ENCODE results near the gene KRT76.
A peak's percentile ranks its signal among the peaks of the same experiment; 100 is the strongest.

Gene KRT76

GRCh38 chr12:52813885-52814709, 37.0 kb upstream of the KRT76 start, which contains the start of gene KRT4:
KRT4 (minus strand) TSS chr12:52814116; CDS start chr12:52814058, 58 bp downstream.
- DNase-seq, result no peak
- in situ Hi-C loops (cut with MboI; ENCODE audit: low pct_unique_long_range_greater_than_20kb, low sequenced_read_pairs), result no loop called here

- in situ Hi-C loops (cut with MboI; ENCODE audit: low pct_unique_long_range_greater_than_20kb, low sequenced_read_pairs), result no loop called here
- no peak for DNase-seq
These were observed 36.2 kb upstream of the KRT76 start for GRCh38 chr12:52813203-52813819.

- no peak for DNase-seq
- in situ Hi-C loops (cut with MboI; ENCODE audit: low pct_unique_long_range_greater_than_20kb, low sequenced_read_pairs), result no loop called here
These were observed 35.6 kb upstream of the KRT76 start for GRCh38 chr12:52812749-52813148.

GRCh38 chr12:52812073-52812400, 34.9 kb upstream of the KRT76 start:
- in situ Hi-C loops (cut with MboI; ENCODE audit: low pct_unique_long_range_greater_than_20kb, low sequenced_read_pairs), result no loop called here
- no peak for DNase-seq

- in situ Hi-C loops (cut with MboI; ENCODE audit: low pct_unique_long_range_greater_than_20kb, low sequenced_read_pairs), result no loop called here
These were observed 34.3 kb upstream of the KRT76 start for GRCh38 chr12:52811191-52812072.

GRCh38 chr12:52810554-52810953, 33.4 kb upstream of the KRT76 start:
- in situ Hi-C loops (cut with MboI; ENCODE audit: low pct_unique_long_range_greater_than_20kb, low sequenced_read_pairs), result no loop called here

More at GRCh38 chr12:52811191-52812072, 34.3 kb upstream of the KRT76 start:
- DNase-seq, result no peak

GRCh38 chr12:52809166-52809565, 32.0 kb upstream of the KRT76 start:
- DNase-seq, result no peak
- in situ Hi-C loops (cut with MboI; ENCODE audit: low pct_unique_long_range_greater_than_20kb, low sequenced_read_pairs), result no loop called here

More at GRCh38 chr12:52810554-52810953, 33.4 kb upstream of the KRT76 start:
- DNase-seq, result no peak

GRCh38 chr12:52808573-52809160, 31.5 kb upstream of the KRT76 start:
- DNase-seq, result no peak

GRCh38 chr12:52807544-52808470, 30.7 kb upstream of the KRT76 start:
- in situ Hi-C loops (cut with MboI; ENCODE audit: low pct_unique_long_range_greater_than_20kb, low sequenced_read_pairs), result no loop called here
- no peak for DNase-seq

More at GRCh38 chr12:52808573-52809160, 31.5 kb upstream of the KRT76 start:
- in situ Hi-C loops (cut with MboI; ENCODE audit: low pct_unique_long_range_greater_than_20kb, low sequenced_read_pairs), result no loop called here

GRCh38 chr12:52806821-52807543, 29.8 kb upstream of the KRT76 start:
- in situ Hi-C loops (cut with MboI; ENCODE audit: low pct_unique_long_range_greater_than_20kb, low sequenced_read_pairs), result no loop called here
- DNase-seq, result no peak

GRCh38 chr12:52806169-52806811, 29.1 kb upstream of the KRT76 start:
- in situ Hi-C loops (cut with MboI; ENCODE audit: low pct_unique_long_range_greater_than_20kb, low sequenced_read_pairs), result no loop called here
- DNase-seq, result no peak

- DNase-seq, result no peak
- in situ Hi-C loops (cut with MboI; ENCODE audit: low pct_unique_long_range_greater_than_20kb, low sequenced_read_pairs), result no loop called here
These were observed 28.6 kb upstream of the KRT76 start for GRCh38 chr12:52805739-52806138.

- DNase-seq, result peak; percentile 12
- in situ Hi-C loops (cut with MboI; ENCODE audit: low pct_unique_long_range_greater_than_20kb, low sequenced_read_pairs), result no loop called here
These were observed 27.9 kb upstream of the KRT76 start for GRCh38 chr12:52805000-52805399.

GRCh38 chr12:52802442-52802841, 25.3 kb upstream of the KRT76 start:
- DNase-seq, result no peak
- in situ Hi-C loops (cut with MboI; ENCODE audit: low pct_unique_long_range_greater_than_20kb, low sequenced_read_pairs), result no loop called here

GRCh38 chr12:52801773-52802172, 24.6 kb upstream of the KRT76 start:
- in situ Hi-C loops (cut with MboI; ENCODE audit: low pct_unique_long_range_greater_than_20kb, low sequenced_read_pairs), result no loop called here
- DNase-seq, result no peak

GRCh38 chr12:52800259-52800917, 23.2 kb upstream of the KRT76 start:
- in situ Hi-C loops (cut with MboI; ENCODE audit: low pct_unique_long_range_greater_than_20kb, low sequenced_read_pairs), result no loop called here
- DNase-seq, result no peak
